ENCODE measurements around the gene RARB. TPM values are rescaled to one million over a fixed set of nuclear protein-coding genes. Genes with fewer than 3 reads are reported as not detected.

The RARB gene
- total and polyA plus RNA-seq, 3 donors from 2014 or later = 0.63 to 1.5 (median 0.99) TPM

- no peaks in the 10 kb centered on the region for H3K4me1 ChIP-seq
- H3K4me3 ChIP-seq = no peak overlapping the region
- H3K27me3 ChIP-seq = no peaks in the 10 kb centered on the region
- intact Hi-C loops (cut with DNase I; ENCODE audit: low total_unique reads) = no loop called here
- DNase-seq = no peak
- H3K27ac ChIP-seq = no peak overlapping the region
- H3K36me3 ChIP-seq (ENCODE audit: low read depth, missing control alignments) = no peaks in the 10 kb centered on the region
- H3K9me3 ChIP-seq = no peaks in the 10 kb centered on the region
- TF ChIP-seq CTCF (IDR thresholded peaks at IDR 0.05) (no peak), POLR2A (IDR thresholded peaks at IDR 0.05) (no peak)
Measured at GRCh38 chr3:25618028-25618427, 190.0 kb downstream of the RARB start.

- Histone ChIP-seq H3K27me3 (no peaks in the 10 kb centered on the region), H3K9me3 (no peaks in the 10 kb centered on the region), H3K4me1 (no peaks in the 10 kb centered on the region), H3K36me3 (ENCODE audit: low read depth, missing control alignments) (no peaks in the 10 kb centered on the region), H3K27ac (no peak overlapping the region), H3K4me3 (no peak overlapping the region)
- intact Hi-C loops (cut with DNase I; ENCODE audit: low total_unique reads) = no loop called here
- TF ChIP-seq CTCF (IDR thresholded peaks at IDR 0.05) = no peak
- TF ChIP-seq POLR2A (IDR thresholded peaks at IDR 0.05) = no peak
- DNase-seq = no peak
Measured at GRCh38 chr3:25619382-25619781, 191.3 kb downstream of the RARB start.

GRCh38 chr3:25620493-25620892 lies 192.4 kb downstream of the RARB start:
- Histone ChIP-seq H3K27me3 (no peaks in the 10 kb centered on the region), H3K4me3 (no peak overlapping the region), H3K27ac (no peak overlapping the region), H3K36me3 (ENCODE audit: low read depth, missing control alignments) (no peaks in the 10 kb centered on the region), H3K9me3 (no peaks in the 10 kb centered on the region), H3K4me1 (no peaks in the 10 kb centered on the region)
- 93 to 96% methylated on average over 5 of the region's 5 CpGs for WGBS, 2 donors
- TF ChIP-seq POLR2A (IDR thresholded peaks at IDR 0.05) (no peak), CTCF (IDR thresholded peaks at IDR 0.05) (no peak)
- DNase-seq = no peak
- intact Hi-C loops (cut with DNase I; ENCODE audit: low total_unique reads) = no loop called here

- Histone ChIP-seq H3K27ac (no peak overlapping the region), H3K4me3 (no peak overlapping the region), H3K27me3 (no peaks in the 10 kb centered on the region), H3K4me1 (no peaks in the 10 kb centered on the region), H3K36me3 (ENCODE audit: low read depth, missing control alignments) (no peaks in the 10 kb centered on the region), H3K9me3 (no peaks in the 10 kb centered on the region)
- TF ChIP-seq POLR2A (IDR thresholded peaks at IDR 0.05) (no peak), CTCF (IDR thresholded peaks at IDR 0.05) (no peak)
- DNase-seq = no peak
- intact Hi-C loops (cut with DNase I; ENCODE audit: low total_unique reads) = no loop called here
- WGBS, 2 donors = 98 to 100% methylated on average over 2 of the region's 2 CpGs
Measured at GRCh38 chr3:25621087-25621486, 193.0 kb downstream of the RARB start.

GRCh38 chr3:25631989-25632388 lies 203.9 kb downstream of the RARB start:
- no peak for TF ChIP-seq POLR2A (IDR thresholded peaks at IDR 0.05)
- no peak for TF ChIP-seq CTCF (IDR thresholded peaks at IDR 0.05)
- H3K27ac ChIP-seq = no peak overlapping the region
- no peak for DNase-seq
- H3K9me3 ChIP-seq = no peaks in the 10 kb centered on the region
- no peaks in the 10 kb centered on the region for H3K4me1 ChIP-seq
- 94 to 97% methylated on average over 1 of the region's 1 CpG for WGBS, 2 donors
- intact Hi-C loops (cut with DNase I; ENCODE audit: low total_unique reads) = no loop called here
- no peak overlapping the region for H3K4me3 ChIP-seq
- no peaks in the 10 kb centered on the region for H3K27me3 ChIP-seq
- no peaks in the 10 kb centered on the region for H3K36me3 ChIP-seq (ENCODE audit: low read depth, missing control alignments)
